ENCODE data around the gene MBOAT1. TPM values are rescaled to one million over a fixed set of nuclear protein-coding genes. Genes with fewer than 3 reads are reported as not detected.

Gene MBOAT1
- total RNA-seq, 1 experiment from 2014 or later = 9.9 TPM

- DNase-seq = no peak
- no peak overlapping the region for H3T11ph ChIP-seq (ENCODE audit: low read length)
- no peak overlapping the region for H4K8ac ChIP-seq (replicated peaks; ENCODE audit: insufficient read length, low read depth, low read length)
- no peak for TF ChIP-seq CTCF (conservative IDR thresholded peaks at IDR 0.05)
- H3K9me3 ChIP-seq (ENCODE audit: control insufficient read depth, low read depth, low read length) = no peaks in the 10 kb centered on the region
- no peaks in the 10 kb centered on the region for H3K9me3 Mint-ChIP-seq
- no peak overlapping the region for H2BK20ac ChIP-seq (ENCODE audit: low read depth, low read length, poor library complexity, severe bottlenecking)
- no peak overlapping the region for H2BK15ac ChIP-seq (ENCODE audit: low read depth, low read length)
- peaks cover 3% of the 10 kb centered on the region; the same call in 1 of the 2 replicates for H3K79me2 ChIP-seq (ENCODE audit: insufficient read depth, low read length)
- H2AK5ac ChIP-seq (ENCODE audit: insufficient read length, low read length) = no peak overlapping the region
- no peak overlapping the region for H3K18ac ChIP-seq (ENCODE audit: insufficient read length, low read depth, low read length)
- no peak overlapping the region for H3K9ac ChIP-seq (ENCODE audit: extremely low read depth, insufficient read length, low read length)
- no peak overlapping the region for H3K4ac ChIP-seq (ENCODE audit: low read depth, low read length)
- H3K4me2 ChIP-seq (ENCODE audit: insufficient read depth, insufficient read length, low read length) = no peak overlapping the region
- no peaks in the 10 kb centered on the region for H3K23me2 ChIP-seq (ENCODE audit: insufficient read length, low read depth, low read length, poor library complexity, severe bottlenecking)
- H3K4me1 Mint-ChIP-seq = peaks cover 48 to 50% of the 10 kb centered on the region in 2 experiments
- no CpG with 5 or more reads among the region's 8 CpGs for WGBS (ENCODE audit: extremely low coverage, insufficient read length, low lambda C conversion rate)
- peaks cover 0 to 4% (median 0%) of the 10 kb centered on the region in 3 experiments; a peak in 2 of 7 replicates for H3K36me3 Mint-ChIP-seq (ENCODE audit: insufficient read depth in 1 of 3, low read depth in 3 of 3)
- no peak overlapping the region for H3K23ac ChIP-seq (ENCODE audit: insufficient read length, low read depth, low read length)
- H2BK12ac ChIP-seq (ENCODE audit: insufficient read length, low read depth, low read length) = no peak overlapping the region
- no peak overlapping the region for H2AFZ ChIP-seq (ENCODE audit: low read length)
- no peaks in the 10 kb centered on the region for H3K79me1 ChIP-seq (ENCODE audit: insufficient read depth, low read depth, low read length, poor library complexity, severe bottlenecking)
- no peak overlapping the region for H3K56ac ChIP-seq (ENCODE audit: insufficient read length, low read depth, low read length)
- no peaks in the 10 kb centered on the region for H3K27me3 Mint-ChIP-seq (ENCODE audit: low read depth)
- no peak overlapping the region for H3K27ac Mint-ChIP-seq
- peaks cover 14% of the 10 kb centered on the region; the same call in 1 of the 2 replicates for H3K4me1 ChIP-seq (ENCODE audit: insufficient read depth, low read length)
- H4K5ac ChIP-seq (ENCODE audit: insufficient read length, low read depth, low read length) = no peak overlapping the region
- H3K14ac ChIP-seq (ENCODE audit: insufficient read depth, low read length) = no peak overlapping the region
- no peak overlapping the region for H4K91ac ChIP-seq (ENCODE audit: insufficient read length, low read depth, low read length)
- no peak overlapping the region for H3K4me3 Mint-ChIP-seq
- H4K20me1 ChIP-seq (ENCODE audit: control insufficient read depth, insufficient read depth, insufficient read length) = no peaks in the 10 kb centered on the region
- no peak overlapping the region for H3K27ac ChIP-seq (ENCODE audit: insufficient read length, low read depth, low read length)
- H2BK5ac ChIP-seq (ENCODE audit: insufficient read length, low read length) = no peak overlapping the region
- no peak overlapping the region for H2BK120ac ChIP-seq (ENCODE audit: low read depth, low read length, poor library complexity, severe bottlenecking)
- H3K27me3 ChIP-seq (ENCODE audit: insufficient read depth, low read length) = no peaks in the 10 kb centered on the region
Observed at GRCh38 chr6:20200761-20201630, 11.3 kb downstream of the MBOAT1 start.
